HG02885 (cell line): ENCODE data around the gene KRT81.
"Not testable (repeated sequence)": the region's sequence is repeated elsewhere in the genome, so short reads cannot be mapped to it uniquely, and the experiment has no call there.

Experiments used
- ATAC-seq: cut with Tn5 transposase; IDR thresholded peaks from one replicate; pipeline ENCODE4 v1.9.1; 2021; ENCODE audit warnings: mild to moderate bottlenecking; ENCODE audit not compliant: unreplicated experiment, poor library complexity

The KRT81 gene

GRCh38 chr12:52300796-52301691, 9.7 kb upstream of the KRT81 start:
- no peak for ATAC-seq

DNA sequence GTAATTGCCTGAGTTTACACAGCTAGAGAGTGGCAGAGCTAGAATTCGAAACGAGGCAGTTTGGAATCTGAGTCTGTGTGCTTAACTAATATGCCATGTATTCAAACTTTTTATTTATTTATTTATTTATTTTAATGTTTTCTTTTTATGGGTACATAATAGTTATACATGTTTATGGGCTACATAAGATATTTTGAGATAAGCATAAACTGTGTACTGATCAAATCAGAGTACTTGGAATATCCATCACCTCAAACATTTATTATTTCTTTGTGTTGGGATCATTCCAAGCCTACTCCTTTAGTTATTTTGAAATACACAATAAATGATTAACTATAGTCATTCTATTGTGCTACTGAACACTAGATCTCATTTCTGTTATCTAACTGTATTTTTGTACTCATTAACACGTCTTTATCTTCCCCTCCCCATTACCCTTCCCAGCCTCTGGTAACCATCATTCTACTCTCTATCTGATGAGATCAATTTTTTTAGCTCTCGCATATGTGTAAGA, 7.4 kb upstream of the KRT81 start:
- no peak for ATAC-seq

- ATAC-seq, result no peak
Observed at GRCh38 chr12:52296572-52297215, 5.4 kb upstream of the KRT81 start.

- ATAC-seq, result no peak
Observed at GRCh38 chr12:52295663-52296062, 4.3 kb upstream of the KRT81 start.

DNA sequence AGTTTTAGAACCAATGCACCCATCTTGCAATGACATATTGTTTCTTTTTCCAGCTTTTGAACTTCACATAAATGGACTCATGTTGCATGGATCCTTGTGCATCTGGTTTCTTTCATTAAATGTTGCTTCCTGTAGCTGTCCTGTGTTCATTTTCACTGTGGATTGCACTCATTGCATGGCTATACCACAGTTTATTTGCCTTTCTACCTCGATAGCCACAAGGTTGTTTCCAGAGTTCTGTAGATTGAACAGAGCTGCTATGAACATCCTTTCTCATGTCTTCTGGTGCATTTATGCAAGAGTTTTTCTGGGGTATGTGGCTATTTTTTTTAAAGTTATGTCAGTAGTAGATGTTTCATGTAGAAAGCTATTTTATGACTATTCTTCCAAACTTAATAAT, 3.5 kb upstream of the KRT81 start:
- ATAC-seq, result no peak

GRCh38 chr12:52293926-52294325, 2.6 kb upstream of the KRT81 start:
- no peak for ATAC-seq

DNA sequence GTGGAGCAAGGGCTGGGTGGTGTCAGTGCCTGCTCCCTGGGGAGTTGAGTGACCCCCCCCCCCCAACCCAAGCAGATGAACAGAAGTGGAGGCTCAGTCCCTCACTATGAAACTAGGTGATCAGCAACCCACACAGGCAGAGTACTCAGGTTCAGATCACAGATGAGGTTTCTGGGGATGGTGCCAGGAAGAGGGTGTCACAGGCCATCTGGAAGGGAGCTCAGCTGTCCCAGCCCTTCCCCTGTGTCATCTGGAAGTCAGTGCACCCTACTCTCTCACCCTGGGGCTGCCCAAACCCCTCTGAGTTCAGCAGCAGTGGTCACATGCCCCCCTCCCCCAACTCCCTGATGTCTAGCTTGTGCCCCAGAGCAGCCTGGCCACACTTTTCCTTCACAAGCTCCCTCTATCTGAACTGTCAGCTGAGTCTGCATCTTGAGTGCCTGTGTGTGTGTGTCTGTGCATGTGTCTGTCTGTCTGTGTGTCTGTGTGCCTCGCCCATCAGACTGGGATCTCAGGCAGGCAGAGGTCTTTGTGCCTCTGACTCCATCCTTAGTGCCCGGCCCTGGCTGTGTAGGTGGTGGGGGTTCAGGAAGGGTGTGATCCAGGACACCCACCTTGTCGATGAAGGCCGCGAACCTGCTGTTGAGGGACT, 725 bp downstream of the KRT81 start:
- ATAC-seq, result not testable (repeated sequence)

- peak; percentile 96 for ATAC-seq
Observed at GRCh38 chr12:52287816-52288805, 3.2 kb downstream of the KRT81 start.

DNA sequence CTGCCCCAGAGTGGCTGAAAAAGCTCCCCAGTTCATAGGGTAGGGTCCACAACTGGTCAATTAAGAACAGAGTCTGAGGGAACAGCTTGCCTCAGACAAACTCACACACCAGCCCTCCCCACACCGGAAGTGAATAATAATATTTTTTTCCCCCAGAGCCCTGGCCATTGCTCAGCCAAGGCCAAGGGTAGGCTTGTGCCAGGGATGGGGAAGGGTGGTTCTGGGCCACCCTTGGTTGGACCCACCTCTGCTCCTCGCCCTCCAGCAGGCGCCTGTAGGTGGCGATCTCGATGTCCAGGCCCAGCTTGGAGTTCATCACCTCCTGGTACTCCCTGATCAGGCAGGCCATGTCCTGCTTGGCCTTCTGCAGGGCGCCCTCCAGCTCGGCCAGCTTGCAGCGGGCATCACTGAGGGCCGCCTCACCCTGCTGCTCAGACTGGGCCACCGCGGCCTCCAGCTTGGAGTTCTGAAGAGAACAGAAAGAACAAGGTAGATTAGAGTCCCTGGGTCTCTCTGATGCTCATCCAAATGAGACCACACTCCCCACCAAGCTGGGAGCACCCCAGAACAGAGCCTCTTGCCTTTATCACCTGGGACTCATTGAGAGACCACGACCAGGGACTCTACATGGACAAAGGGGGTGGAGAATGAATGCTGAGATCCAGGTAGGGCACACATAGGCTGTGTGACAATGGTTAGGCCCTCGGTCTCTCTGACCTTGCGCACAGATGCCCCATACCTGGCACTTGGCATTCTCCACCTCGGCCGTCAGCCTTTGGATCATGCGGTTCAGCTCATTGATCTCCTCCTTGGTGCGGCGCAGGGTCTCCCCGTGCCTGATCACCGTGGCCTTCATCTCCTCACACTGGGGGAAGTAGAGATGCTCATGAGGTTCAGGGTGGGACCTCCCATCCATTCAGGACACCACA, 4.2 kb downstream of the KRT81 start:
- not testable (repeated sequence) for ATAC-seq

- no peak for ATAC-seq
Observed at GRCh38 chr12:52285851-52286530, 5.3 kb downstream of the KRT81 start.

GRCh38 chr12:52285172-52285745, 6.1 kb downstream of the KRT81 start:
- ATAC-seq, result no peak

- no peak for ATAC-seq
Observed at GRCh38 chr12:52284562-52285171, 6.7 kb downstream of the KRT81 start.

DNA sequence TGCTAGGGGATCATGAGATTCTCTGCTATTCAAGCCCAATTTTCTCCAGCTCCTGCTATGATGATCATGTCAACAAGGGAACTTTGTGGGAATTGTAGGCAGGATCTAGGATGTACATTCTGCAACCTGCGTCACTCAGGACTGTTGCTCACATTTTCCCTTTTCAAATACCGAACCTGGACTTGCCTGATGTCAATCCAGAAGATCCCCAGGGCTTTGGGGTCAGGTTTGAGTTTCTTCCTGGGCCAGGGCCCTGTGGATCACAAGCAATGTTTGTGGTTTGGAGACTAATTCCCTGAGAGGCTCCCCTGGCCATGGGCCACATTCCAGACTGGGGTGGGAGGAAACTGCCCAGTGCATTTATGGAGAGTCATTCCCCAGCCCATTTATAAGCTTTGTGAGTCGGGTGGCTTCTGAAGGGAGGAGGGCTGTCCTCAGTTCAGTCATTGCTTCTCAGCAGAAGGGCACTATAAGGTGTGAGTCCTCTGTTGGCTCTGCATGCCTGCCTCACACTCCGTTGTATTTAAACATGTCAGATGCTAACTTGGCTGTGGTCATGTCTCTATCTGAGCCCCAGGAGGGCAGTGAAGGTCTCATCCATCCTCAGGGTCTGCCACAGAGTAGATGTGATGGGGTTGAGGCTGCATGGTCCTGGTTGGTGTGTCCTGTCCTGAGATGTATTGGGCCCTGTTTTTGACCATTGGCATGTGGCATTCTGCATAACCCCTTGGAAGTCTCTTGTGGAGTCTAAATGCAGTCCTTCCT, 10.4 kb downstream of the KRT81 start:
- ATAC-seq, result no peak

GRCh38 chr12:52280319-52280795, 11.0 kb downstream of the KRT81 start:
- ATAC-seq, result no peak

DNA sequence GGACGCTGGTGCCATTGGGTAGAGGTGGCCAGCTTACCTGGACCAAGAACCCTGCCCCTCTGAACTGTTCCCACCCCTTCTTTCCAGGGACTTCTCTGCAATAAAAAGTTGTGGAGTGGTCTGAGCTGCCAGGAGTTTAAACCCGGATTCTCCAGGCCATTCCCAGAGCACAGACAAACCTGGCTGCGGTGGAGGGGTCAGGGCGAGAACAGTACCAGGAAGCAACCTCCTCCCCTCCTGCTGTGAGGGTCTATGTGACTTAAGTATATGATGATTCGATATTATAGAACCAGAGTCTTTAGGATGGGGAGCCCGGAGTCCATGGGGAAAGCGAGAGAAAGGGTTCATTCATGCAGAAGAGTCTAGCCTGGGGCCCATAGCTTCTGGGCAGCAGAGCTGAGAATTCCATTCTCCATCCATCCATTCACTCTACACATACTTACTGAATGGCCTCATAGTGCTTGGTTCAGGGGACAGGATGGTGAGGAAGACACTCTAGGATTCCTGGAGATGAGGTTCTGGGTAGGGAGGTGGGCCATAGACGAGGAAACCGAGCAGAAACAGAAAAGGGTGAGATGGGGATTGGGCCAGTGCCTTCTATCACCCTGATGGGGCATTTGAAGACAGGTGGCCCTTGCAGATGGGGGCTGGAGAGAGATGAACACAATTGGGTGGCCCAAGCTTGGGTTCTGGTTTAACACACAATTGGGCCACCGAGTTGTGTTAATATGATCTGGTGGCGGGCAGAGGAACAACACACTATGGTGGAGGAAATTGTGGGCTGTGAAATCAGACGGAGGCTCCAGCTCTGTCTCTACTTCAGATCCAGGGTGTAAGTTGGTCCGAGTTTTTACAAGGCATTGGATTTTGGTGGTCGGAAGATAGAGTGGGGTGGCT, 11.7 kb downstream of the KRT81 start:
- ATAC-seq, result no peak
